ENCODE measurements around the gene MYBPHL. TPM values are rescaled to one million over a fixed set of nuclear protein-coding genes. Genes with fewer than 3 reads are reported as not detected.

Gene MYBPHL
- total and polyA plus RNA-seq, 12 donors: 0.23 to 2.7 (median 0.51) TPM; not detected in 1

- no peak for DNase-seq
- H3K9me3 ChIP-seq: no peaks in the 10 kb centered on the region
- peaks cover 0 to 3% (median 0%) of the 10 kb centered on the region in 9 donors for H3K36me3 ChIP-seq
- H3K4me3 ChIP-seq: no peak overlapping the region
- TF ChIP-seq CTCF (IDR thresholded peaks at IDR 0.05): no peak
- H3K27ac ChIP-seq: no peak overlapping the region
- 88 to 92% methylated on average over 6 of the region's 6 CpGs for WGBS, 2 donors
- ATAC-seq: no peak
- intact Hi-C loops (cut with DNase I): loop anchor here in 6 of 10 donors (5.0 to 10.0 kb wide), 4 partner anchors 136 to 273 kb away; partner anchors contain the start of genes SORT1 (in 2 of the 6) and GPR61 (in 1 of the 6)
- H3K4me1 ChIP-seq: peaks cover 0 to 11% (median 0%) of the 10 kb centered on the region in 9 donors
- no peaks in the 10 kb centered on the region for H3K27me3 ChIP-seq
Observed at GRCh38 chr1:109261578-109261977, 45.2 kb downstream of the MYBPHL start.

- WGBS, 2 donors: 92 to 93% methylated on average over 16 of the region's 16 CpGs
- intact Hi-C loops (cut with DNase I): loop anchor here in 6 of 10 donors (5.0 to 10.0 kb wide), 4 partner anchors 136 to 274 kb away; partner anchors contain the start of genes SORT1 (in 2 of the 6) and GPR61 (in 1 of the 6)
- no peak for TF ChIP-seq CTCF (IDR thresholded peaks at IDR 0.05)
Observed at GRCh38 chr1:109261006-109261405, 45.8 kb downstream of the MYBPHL start.

GRCh38 chr1:109259674-109260557 is 46.9 kb downstream of the MYBPHL start:
- Histone ChIP-seq H3K9me3 (no peaks in the 10 kb centered on the region), H3K27me3 (no peaks in the 10 kb centered on the region), H3K4me1 (peaks cover under 1 to 16% (median 3%) of the 10 kb centered on the region in 9 donors), H3K27ac (no peak overlapping the region), H3K36me3 (peaks cover 0 to 3% (median 0%) of the 10 kb centered on the region in 9 donors), H3K4me3 (no peak overlapping the region)
- DNase-seq (no peak), ATAC-seq (no peak)
- intact Hi-C loops (cut with DNase I): loop anchor here in 6 of 10 donors (5.0 to 10.0 kb wide), 4 partner anchors 137 to 275 kb away; partner anchors contain the start of genes SORT1 (in 2 of the 6) and GPR61 (in 1 of the 6)
- 83% methylated on average over 7 of the region's 7 CpGs for WGBS, 2 donors
- TF ChIP-seq CTCF (IDR thresholded peaks at IDR 0.05): no peak

More at GRCh38 chr1:109261006-109261405, 45.8 kb downstream of the MYBPHL start:
- ATAC-seq (no peak), DNase-seq (no peak)
- no peaks in the 10 kb centered on the region for H3K27me3 ChIP-seq
- no peak overlapping the region for H3K4me3 ChIP-seq
- H3K9me3 ChIP-seq: no peaks in the 10 kb centered on the region
- H3K36me3 ChIP-seq: peaks cover 0 to 3% (median 0%) of the 10 kb centered on the region in 9 donors
- peaks cover 0 to 11% (median 0%) of the 10 kb centered on the region in 9 donors for H3K4me1 ChIP-seq
- H3K27ac ChIP-seq: no peak overlapping the region

Data from heart right ventricle (tissue), 16 donors.